ENCODE data around the gene SLC9A7.

The SLC9A7 gene

DNA sequence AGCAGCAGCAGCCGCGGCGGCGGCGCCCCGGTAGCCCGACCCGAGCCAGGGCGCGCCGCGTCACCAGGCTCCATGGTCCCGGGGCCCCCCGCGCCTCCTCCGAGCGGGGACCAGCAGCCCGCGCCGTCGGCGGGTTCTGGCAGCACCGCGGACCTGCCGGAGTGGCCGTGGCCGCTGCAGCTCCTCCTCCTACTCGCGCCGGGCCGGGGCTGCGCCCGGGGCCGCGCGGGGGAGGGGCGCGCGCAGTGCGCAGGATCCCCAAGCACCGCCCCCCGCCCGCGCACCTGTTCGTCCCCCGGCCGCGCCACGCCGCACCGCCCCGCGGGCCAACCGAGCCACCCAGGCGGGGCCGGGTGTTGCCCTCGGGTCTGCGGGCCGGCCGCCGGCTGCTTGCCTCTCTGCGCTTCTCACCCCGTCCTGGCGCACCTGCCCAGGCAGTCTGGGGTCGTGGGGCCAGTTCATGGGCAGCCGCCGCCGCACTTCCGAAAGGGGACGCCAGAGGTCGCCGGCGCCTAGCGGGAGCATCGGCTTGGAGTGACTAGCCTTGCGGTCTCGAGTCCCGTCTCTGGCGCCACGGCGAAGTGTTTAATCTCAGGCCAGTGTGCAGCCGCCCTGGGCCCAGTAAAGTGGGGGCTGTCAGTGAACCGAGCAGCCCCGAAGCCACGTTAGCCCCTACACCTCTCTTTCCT, at the start of gene SLC9A7:
SLC9A7 (minus strand) TSS at position 163 of the 689 bp plus-strand sequence; CDS start at position 74, 89 bp downstream.
- H3K4me3 ChIP-seq (ENCODE audit: low read depth, low read length): peak within 1 kb of the TSS; percentile 81
- TF ChIP-seq, protein P1, sequence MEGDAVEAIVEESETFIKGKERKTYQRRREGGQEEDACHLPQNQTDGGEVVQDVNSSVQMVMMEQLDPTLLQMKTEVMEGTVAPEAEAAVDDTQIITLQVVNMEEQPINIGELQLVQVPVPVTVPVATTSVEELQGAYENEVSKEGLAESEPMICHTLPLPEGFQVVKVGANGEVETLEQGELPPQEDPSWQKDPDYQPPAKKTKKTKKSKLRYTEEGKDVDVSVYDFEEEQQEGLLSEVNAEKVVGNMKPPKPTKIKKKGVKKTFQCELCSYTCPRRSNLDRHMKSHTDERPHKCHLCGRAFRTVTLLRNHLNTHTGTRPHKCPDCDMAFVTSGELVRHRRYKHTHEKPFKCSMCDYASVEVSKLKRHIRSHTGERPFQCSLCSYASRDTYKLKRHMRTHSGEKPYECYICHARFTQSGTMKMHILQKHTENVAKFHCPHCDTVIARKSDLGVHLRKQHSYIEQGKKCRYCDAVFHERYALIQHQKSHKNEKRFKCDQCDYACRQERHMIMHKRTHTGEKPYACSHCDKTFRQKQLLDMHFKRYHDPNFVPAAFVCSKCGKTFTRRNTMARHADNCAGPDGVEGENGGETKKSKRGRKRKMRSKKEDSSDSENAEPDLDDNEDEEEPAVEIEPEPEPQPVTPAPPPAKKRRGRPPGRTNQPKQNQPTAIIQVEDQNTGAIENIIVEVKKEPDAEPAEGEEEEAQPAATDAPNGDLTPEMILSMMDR (IDR thresholded peaks at IDR 0.05; ENCODE audit: borderline replicate concordance, insufficient read depth, low read depth, low read length): peak; percentile 86

DNA sequence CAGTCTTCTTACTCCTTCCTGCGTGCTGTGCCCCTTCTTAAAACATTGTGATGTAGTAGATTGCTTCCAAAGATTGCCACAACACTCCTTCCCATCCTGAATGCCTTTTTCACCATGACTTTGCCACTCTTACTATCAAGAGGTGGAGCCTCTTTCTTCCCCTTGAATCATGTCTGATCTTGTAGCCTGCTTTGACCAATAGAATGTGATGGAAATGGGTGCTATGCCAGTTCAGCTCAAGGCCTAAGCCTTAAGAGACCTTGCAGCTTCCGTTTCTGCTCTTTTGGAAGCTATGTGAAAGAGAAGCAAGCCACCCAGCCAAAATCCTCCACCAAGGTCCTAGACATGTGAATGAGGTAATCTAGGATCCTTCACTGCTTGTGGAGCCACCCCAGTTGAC, 46.4 kb upstream of the SLC9A7 start:
- TF ChIP-seq, protein P1 (IDR thresholded peaks at IDR 0.05; ENCODE audit: borderline replicate concordance, insufficient read depth, low read depth, low read length): no peak
- no peak overlapping the region for H3K4me3 ChIP-seq (ENCODE audit: low read depth, low read length)

DNA sequence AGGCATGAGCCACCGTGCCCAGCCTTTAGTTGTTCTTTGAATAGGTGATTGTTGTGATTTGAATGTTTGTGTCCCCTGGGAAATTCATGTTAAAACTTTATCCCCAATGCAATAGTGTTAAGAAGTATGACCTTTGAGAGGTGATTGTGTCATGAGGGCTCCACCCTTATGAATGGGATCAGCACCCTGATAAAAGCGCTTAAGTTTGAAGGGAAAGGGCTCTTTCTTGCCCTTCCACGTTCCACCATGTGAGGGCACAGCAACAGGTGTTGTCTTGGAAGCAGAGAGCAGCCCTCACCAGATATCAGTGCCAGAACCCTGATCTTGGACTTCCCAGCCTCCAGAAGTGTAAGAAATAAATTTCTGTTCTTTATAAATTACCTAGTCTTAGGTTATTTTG, 44.2 kb upstream of the SLC9A7 start:
- H3K4me3 ChIP-seq (ENCODE audit: low read depth, low read length): no peak overlapping the region
- TF ChIP-seq, protein P1 (IDR thresholded peaks at IDR 0.05; ENCODE audit: borderline replicate concordance, insufficient read depth, low read depth, low read length): peak; percentile 34; the same call in 1 of the 2 replicates

DNA sequence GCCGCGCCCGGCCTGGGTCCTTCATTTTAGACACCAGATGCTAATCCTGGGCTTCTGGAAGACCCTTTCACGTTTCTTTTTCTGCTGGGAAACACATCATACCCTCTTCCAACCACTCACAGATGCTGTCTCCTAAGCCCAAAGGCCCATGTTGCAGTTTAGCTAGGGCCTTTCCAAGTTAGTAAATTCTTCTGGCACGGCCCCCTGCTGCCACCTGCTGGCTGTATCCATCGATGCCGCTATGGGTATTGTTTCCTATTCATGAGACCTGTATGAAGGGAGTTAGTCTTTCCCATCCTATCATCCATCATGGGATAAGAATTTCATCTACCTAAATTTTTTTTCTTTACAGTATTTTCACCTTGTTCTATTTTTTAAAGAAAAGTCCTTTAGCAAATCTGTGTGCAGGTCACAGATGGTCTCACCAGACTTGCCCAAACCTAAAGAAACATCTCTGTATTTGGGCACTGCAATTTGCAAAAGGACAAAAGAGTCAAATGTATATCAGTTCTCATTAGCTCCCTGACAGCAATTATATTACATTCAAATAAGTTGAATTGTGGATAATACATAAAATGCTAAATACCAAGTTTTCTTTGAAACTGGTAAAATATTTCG, 37.8 kb upstream of the SLC9A7 start:
- H3K4me3 ChIP-seq (ENCODE audit: low read depth, low read length): no peak overlapping the region
- TF ChIP-seq, protein P1 (IDR thresholded peaks at IDR 0.05; ENCODE audit: borderline replicate concordance, insufficient read depth, low read depth, low read length): peak; percentile 80

DNA sequence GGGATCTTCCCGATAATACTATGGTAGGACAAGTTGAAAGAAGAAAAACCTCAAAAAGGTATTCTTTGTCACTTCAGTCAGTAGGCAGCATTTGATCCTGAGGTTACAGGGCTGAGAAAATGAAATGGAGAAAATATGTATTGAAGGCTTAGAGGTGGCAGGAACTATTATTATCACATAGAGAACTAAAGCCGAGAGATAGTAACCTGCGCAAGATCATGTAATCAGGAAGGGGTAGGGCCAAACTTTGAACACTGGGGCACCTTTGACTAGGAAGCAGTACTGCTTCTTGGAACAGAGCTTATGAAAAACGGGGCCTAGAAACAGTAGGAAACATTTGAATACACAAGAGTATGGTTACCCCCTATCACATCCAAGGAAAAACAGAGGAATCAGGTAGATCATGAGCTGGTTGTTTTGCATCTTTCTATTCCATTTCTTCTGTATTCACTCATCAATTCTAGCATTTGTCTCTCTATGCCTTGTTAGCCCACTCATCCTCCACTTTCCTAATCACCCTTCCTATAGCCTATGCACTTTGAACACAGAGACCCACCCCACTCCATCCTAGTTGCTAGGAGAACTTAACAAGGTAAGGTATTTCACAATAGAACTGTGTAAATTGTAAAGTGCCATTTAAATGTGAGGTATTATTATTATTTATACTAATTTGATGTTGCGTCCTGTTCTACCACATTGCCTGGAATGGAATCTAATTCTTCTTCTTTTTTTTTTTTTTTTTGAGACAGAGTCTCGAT, 34.6 kb upstream of the SLC9A7 start:
- TF ChIP-seq, protein P1 (IDR thresholded peaks at IDR 0.05; ENCODE audit: borderline replicate concordance, insufficient read depth, low read depth, low read length): no peak
- no peak overlapping the region for H3K4me3 ChIP-seq (ENCODE audit: low read depth, low read length)

DNA sequence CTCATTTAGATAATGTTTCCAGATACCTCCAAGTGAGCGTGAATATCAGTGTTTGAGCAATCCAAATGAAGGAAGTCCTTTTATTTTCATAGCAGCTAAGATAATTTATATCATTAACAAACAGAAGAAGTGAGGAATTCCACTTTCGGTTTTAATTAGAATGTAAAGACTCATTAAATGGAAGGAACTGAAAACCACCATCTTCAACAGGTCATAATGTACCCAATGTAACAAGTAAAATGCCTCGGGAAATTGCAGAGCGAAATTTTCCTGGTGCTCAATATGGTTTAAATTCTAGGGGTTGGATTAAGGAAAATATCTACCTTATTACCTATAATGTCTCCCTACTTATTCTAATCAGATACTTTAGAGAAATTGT, 33.9 kb upstream of the SLC9A7 start:
- TF ChIP-seq, protein P1 (IDR thresholded peaks at IDR 0.05; ENCODE audit: borderline replicate concordance, insufficient read depth, low read depth, low read length): no peak
- H3K4me3 ChIP-seq (ENCODE audit: low read depth, low read length): no peak overlapping the region

Measured in GM12875 (cell line).